CD4-positive, alpha-beta T cell (primary cell): Measurements from ENCODE around the gene GPX4. TPM values are rescaled to one million over a fixed set of nuclear protein-coding genes. Genes with fewer than 3 reads are reported as not detected.

Experiments
- ATAC-seq: fragments of 200-7000 bp; cut with Tn5 transposase; one replicate; pipeline ENCODE4 v1.10.0; 2022; ENCODE audit warnings: mild to moderate bottlenecking; ENCODE audit not compliant: poor library complexity
- CTCF ChIA-PET: fragments of 350-600 bp; sonication (Branson Sonifier 250); formaldehyde crosslinking; loops from one replicate; lab custom pipeline; 2021; ENCODE audit warnings: antibody characterized with exemption, inconsistent platforms; lab: Charles Lee
- POLR2A ChIA-PET: fragments of 350-600 bp; sonication (Branson Sonifier 250); formaldehyde crosslinking; loops from one replicate; lab custom pipeline; 2021; ENCODE audit warnings: antibody characterized with exemption, inconsistent platforms; lab: Charles Lee
- DNase-seq, 14 experiments: peaks; one replicate each; pipeline ENCODE4 v3.0.0-alpha.2; 2013 to 2020; ENCODE audit warnings: mixed read lengths in 2 of 14
- H3K27ac ChIP-seq, 2 donors: one replicate each; pipeline versions ENCODE4 v1.5.1 to v1.7.0; 2013; ENCODE audit warnings: low read length in 2 of 2, low read depth in 1 of 2, mild to moderate bottlenecking in 1 of 2
- H3K27me3 ChIP-seq, 2 experiments: 1 replicate in 1 of 2; 2 replicates in 1 of 2; pipeline versions ENCODE4 v1.6.1 to v1.7.0; 2013; ENCODE audit warnings: low read length in 2 of 2, control low read depth in 1 of 2, mild to moderate bottlenecking in 1 of 2, moderate library complexity in 1 of 2; ENCODE audit not compliant: insufficient read depth in 2 of 2, control insufficient read depth in 1 of 2
- H3K36me3 ChIP-seq: one replicate; pipeline ENCODE4 v1.6.1; 2013; ENCODE audit warnings: low read length, control low read depth; ENCODE audit not compliant: insufficient read depth
- H3K4me1 ChIP-seq: one replicate; pipeline ENCODE4 v1.6.1; 2013; ENCODE audit warnings: low read length, control low read depth; ENCODE audit not compliant: insufficient read depth
- H3K4me3 ChIP-seq: one replicate; pipeline ENCODE4 v1.5.1; 2013; ENCODE audit warnings: mild to moderate bottlenecking, low read length, moderate library complexity
- H3K9me3 ChIP-seq, 2 experiments: 1 replicate in 1 of 2; 2 replicates in 1 of 2; pipeline versions ENCODE4 v1.6.1 to v1.7.0; 2013; ENCODE audit warnings: low read length in 2 of 2, mild to moderate bottlenecking in 2 of 2, control low read depth in 1 of 2, moderate library complexity in 1 of 2; ENCODE audit not compliant: control insufficient read depth in 1 of 2, insufficient read depth in 1 of 2
- H3K27ac Mint-ChIP-seq: one replicate; pipeline ENCODE4 v1.8.0; 2020; ENCODE audit warnings: mixed read lengths
- H3K27me3 Mint-ChIP-seq: one replicate; pipeline ENCODE4 v1.8.0; 2021; ENCODE audit warnings: mixed read lengths
- H3K36me3 Mint-ChIP-seq: one replicate; pipeline ENCODE4 v1.8.0; 2021; ENCODE audit warnings: low read depth, mixed read lengths
- H3K4me1 Mint-ChIP-seq: one replicate; pipeline ENCODE4 v1.8.0; 2021; ENCODE audit warnings: low read depth, mixed read lengths
- H3K4me3 Mint-ChIP-seq: one replicate; pipeline ENCODE4 v1.8.0; 2020; ENCODE audit warnings: mild to moderate bottlenecking, mixed read lengths
- H3K9me3 Mint-ChIP-seq: one replicate; pipeline ENCODE4 v1.8.0; 2020; ENCODE audit warnings: mixed read lengths
- intact Hi-C, 2 experiments: fragments of 100-400 bp; cut with DNase I in 1 of 2; cut with micrococcal nuclease in 1 of 2; formaldehyde crosslinking; loops; one replicate each; pipeline versions ENCODE4 v1.15.1 to v1.9.0; 2023 to 2025; cut with DNase I, micrococcal nuclease
- total RNA-seq, 174 experiments: library from RNA in 2 of 174; stranded (reverse) in 2 of 174; gene quantifications; one replicate each; pipeline ENCODE4 v1.2.3 and lab custom pipeline; 2021 to 2026
- TF ChIP-seq, protein P1 (sequence below): fragments of 200-600 bp; IDR thresholded peaks from one replicate; pipeline ENCODE4 v1.8.0; 2022; ENCODE audit warnings: antibody characterized with exemption, mild to moderate bottlenecking

Gene GPX4
- total RNA-seq, 2 experiments from 2014 or later: 174 to 175 TPM

- DNase-seq: no peak
- CTCF ChIA-PET: no interaction called here
- peaks cover 58% of the 10 kb centered on the region for H3K4me1 ChIP-seq
- no peak for ATAC-seq
- no peak overlapping the region for H3K27ac ChIP-seq
- peaks cover 21% of the 10 kb centered on the region for H3K36me3 ChIP-seq
- Mint-ChIP-seq H3K4me1 (peaks cover 53% of the 10 kb centered on the region), H3K4me3 (no peak overlapping the region), H3K9me3 (no peaks in the 10 kb centered on the region), H3K27ac (no peak overlapping the region), H3K36me3 (peaks cover 43% of the 10 kb centered on the region), H3K27me3 (no peaks in the 10 kb centered on the region)
- POLR2A ChIA-PET: interaction anchor here (1.5 to 5.1 kb wide), 2 partner anchors 19 to 27 kb away, joined by 4 to 53 read pairs; no protein-coding TSS in a partner anchor
- intact Hi-C loops: no loop called here
- no peaks in the 10 kb centered on the region for H3K27me3 ChIP-seq
- H3K4me3 ChIP-seq: no peak overlapping the region
- TF ChIP-seq, protein P1, sequence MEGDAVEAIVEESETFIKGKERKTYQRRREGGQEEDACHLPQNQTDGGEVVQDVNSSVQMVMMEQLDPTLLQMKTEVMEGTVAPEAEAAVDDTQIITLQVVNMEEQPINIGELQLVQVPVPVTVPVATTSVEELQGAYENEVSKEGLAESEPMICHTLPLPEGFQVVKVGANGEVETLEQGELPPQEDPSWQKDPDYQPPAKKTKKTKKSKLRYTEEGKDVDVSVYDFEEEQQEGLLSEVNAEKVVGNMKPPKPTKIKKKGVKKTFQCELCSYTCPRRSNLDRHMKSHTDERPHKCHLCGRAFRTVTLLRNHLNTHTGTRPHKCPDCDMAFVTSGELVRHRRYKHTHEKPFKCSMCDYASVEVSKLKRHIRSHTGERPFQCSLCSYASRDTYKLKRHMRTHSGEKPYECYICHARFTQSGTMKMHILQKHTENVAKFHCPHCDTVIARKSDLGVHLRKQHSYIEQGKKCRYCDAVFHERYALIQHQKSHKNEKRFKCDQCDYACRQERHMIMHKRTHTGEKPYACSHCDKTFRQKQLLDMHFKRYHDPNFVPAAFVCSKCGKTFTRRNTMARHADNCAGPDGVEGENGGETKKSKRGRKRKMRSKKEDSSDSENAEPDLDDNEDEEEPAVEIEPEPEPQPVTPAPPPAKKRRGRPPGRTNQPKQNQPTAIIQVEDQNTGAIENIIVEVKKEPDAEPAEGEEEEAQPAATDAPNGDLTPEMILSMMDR: no peak
- peaks cover 6 to 17% of the 10 kb centered on the region in 2 experiments for H3K9me3 ChIP-seq
These were observed 43.1 kb upstream of the GPX4 start for GRCh38 chr19:1060689-1061088.

- intact Hi-C loops: no loop called here
- ATAC-seq (no peak), DNase-seq (no peak)
- Mint-ChIP-seq H3K4me3 (no peak overlapping the region), H3K36me3 (peaks cover 30% of the 10 kb centered on the region), H3K4me1 (peaks cover 54% of the 10 kb centered on the region), H3K9me3 (no peaks in the 10 kb centered on the region), H3K27me3 (no peaks in the 10 kb centered on the region), H3K27ac (no peak overlapping the region)
- Histone ChIP-seq H3K36me3 (peaks cover 14% of the 10 kb centered on the region), H3K4me1 (peaks cover 62% of the 10 kb centered on the region), H3K4me3 (no peak overlapping the region), H3K27me3 (no peaks in the 10 kb centered on the region), H3K9me3 (peaks cover 4 to 5% of the 10 kb centered on the region in 2 experiments), H3K27ac (no peak overlapping the region)
- POLR2A ChIA-PET: interaction anchor here (1.3 to 21.0 kb wide), 2 partner anchors 20 to 34 kb away, joined by 3 to 1253 read pairs; no protein-coding TSS in a partner anchor
- CTCF ChIA-PET: no interaction called here
- TF ChIP-seq, protein P1: no peak
These were observed 41.8 kb upstream of the GPX4 start for GRCh38 chr19:1061987-1062386.

DNA sequence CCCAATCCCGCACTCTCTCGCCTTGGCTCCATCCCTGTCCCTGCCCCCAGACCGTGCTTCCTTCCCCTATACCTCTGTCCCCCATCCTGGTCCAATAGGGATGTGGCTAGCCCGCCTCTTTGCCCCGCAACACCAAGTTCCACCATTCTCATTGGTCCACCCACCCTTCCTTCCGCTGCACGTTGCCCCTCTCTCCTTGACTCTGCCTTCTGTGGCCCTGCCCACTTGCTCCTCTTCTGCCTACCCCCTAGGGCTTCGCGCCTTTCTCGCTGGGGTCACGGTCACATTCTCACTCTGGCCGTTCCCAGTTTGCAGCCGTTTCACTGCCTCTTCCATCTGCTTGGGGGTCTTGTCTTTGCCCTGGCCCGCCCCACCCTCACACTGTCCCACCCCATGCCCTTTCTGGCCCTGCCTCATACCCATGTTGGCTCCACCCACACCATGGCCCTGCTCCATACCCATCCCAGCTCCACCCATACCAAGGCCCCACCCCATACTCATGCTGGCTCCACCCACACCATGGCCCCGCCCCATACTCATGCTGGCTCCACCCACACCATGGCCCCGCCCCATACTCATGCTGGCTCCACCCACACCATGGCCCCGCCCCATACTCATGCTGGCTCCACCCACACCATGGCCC, 41.3 kb upstream of the GPX4 start:
- peak; percentile 1 for ATAC-seq

More for the DNA sequence above, 41.3 kb upstream of the GPX4 start:
- Mint-ChIP-seq H3K36me3 (peaks cover 25% of the 10 kb centered on the region), H3K4me1 (peaks cover 49% of the 10 kb centered on the region), H3K4me3 (no peak overlapping the region), H3K27me3 (no peaks in the 10 kb centered on the region), H3K27ac (no peak overlapping the region), H3K9me3 (no peaks in the 10 kb centered on the region)
- H3K27me3 ChIP-seq: no peaks in the 10 kb centered on the region
- peaks cover 57% of the 10 kb centered on the region for H3K4me1 ChIP-seq
- H3K27ac ChIP-seq: no peak overlapping the region
- POLR2A ChIA-PET: interaction anchor here (1.3 to 21.0 kb wide), 2 partner anchors 20 to 35 kb away, joined by 3 to 1253 read pairs; no protein-coding TSS in a partner anchor
- peak in 1 of 14 experiments; percentile 48 for DNase-seq
- TF ChIP-seq, protein P1: no peak
- CTCF ChIA-PET: no interaction called here
- peaks cover 13% of the 10 kb centered on the region for H3K36me3 ChIP-seq
- peaks cover 0 to under 1% of the 10 kb centered on the region in 2 experiments for H3K9me3 ChIP-seq
- intact Hi-C loops: no loop called here
- H3K4me3 ChIP-seq: no peak overlapping the region
